GM12891 (cell line): ENCODE measurements around the gene IL1RL2.

Experiments used
- DNase-seq: peaks from one replicate; pipeline ENCODE4 v3.0.0; 2011; ENCODE audit warnings: low spot score; ENCODE audit not compliant: insufficient read length
- FAIRE-seq: peaks from 2 replicates; lab custom pipeline; 2011; peaks lifted over from hg19 to GRCh38; lab: Jason Lieb, UNC
- PAX5 ChIP-seq: IDR thresholded peaks from 2 replicates; pipeline ENCODE4 v1.6.1; 2011; ENCODE audit warnings: low read length, moderate library complexity, mild to moderate bottlenecking; ENCODE audit not compliant: insufficient read depth, severe bottlenecking
- POLR2A ChIP-seq: IDR thresholded peaks from 2 replicates; pipeline ENCODE4 v1.6.1; 2011; ENCODE audit warnings: low read depth, low read length, control low read depth
- POLR2AphosphoS5 ChIP-seq: IDR thresholded peaks from 2 replicates; pipeline ENCODE4 v1.6.1; 2011; ENCODE audit warnings: low read depth, low read length, control low read depth
- POU2F2 ChIP-seq: IDR thresholded peaks from 2 replicates; pipeline ENCODE4 v1.6.1; 2011; ENCODE audit warnings: low read depth, mild to moderate bottlenecking, control low read depth, low read length, moderate library complexity
- SPI1 ChIP-seq: IDR thresholded peaks from 2 replicates; pipeline ENCODE4 v1.6.1; 2011; ENCODE audit warnings: low read depth, low read length, control low read depth
- TAF1 ChIP-seq: IDR thresholded peaks from 2 replicates; pipeline ENCODE4 v1.6.1; 2011; ENCODE audit warnings: low read depth, low read length, control low read depth

Gene IL1RL2

DNA sequence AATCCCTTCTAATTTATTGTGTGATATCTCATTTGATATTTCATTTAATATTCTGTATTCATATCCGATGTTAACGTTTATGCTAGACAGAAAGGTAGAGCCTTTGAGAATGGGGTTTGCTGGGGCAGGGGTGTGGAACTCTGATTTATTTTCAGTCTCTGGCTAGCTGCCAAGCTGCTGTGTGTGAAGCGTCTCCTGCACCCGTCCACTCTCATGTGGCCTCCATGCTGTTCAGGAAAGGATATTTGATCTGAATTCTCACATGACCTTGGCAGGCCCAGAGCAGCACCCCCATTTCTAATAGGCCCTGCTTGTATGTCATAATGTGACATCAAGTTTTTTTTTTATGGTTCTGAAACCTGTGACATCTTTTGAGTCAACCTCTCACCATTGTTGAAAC lies 42.7 kb upstream of the IL1RL2 start:
- no peak for DNase-seq
- no peak for TF ChIP-seq SPI1
- TF ChIP-seq TAF1: no peak
- no peak for TF ChIP-seq PAX5
- no peak for TF ChIP-seq POLR2A
- TF ChIP-seq POU2F2: no peak
- TF ChIP-seq POLR2AphosphoS5: no peak
- no peak for FAIRE-seq

GRCh38 chr2:102145107-102145506 lies 41.7 kb upstream of the IL1RL2 start:
- DNase-seq (no peak), FAIRE-seq (no peak)
- TF ChIP-seq POU2F2 (no peak), PAX5 (no peak), POLR2AphosphoS5 (no peak), TAF1 (no peak), POLR2A (no peak), SPI1 (no peak)

- FAIRE-seq (no peak), DNase-seq (no peak)
- TF ChIP-seq SPI1 (no peak), PAX5 (no peak), TAF1 (no peak), POLR2A (no peak), POLR2AphosphoS5 (no peak), POU2F2 (no peak)
Measured at GRCh38 chr2:102145934-102146333, 40.9 kb upstream of the IL1RL2 start.

GRCh38 chr2:102147935-102148334 lies 38.9 kb upstream of the IL1RL2 start:
- FAIRE-seq (no peak), DNase-seq (no peak)
- TF ChIP-seq POU2F2 (no peak), POLR2A (no peak), TAF1 (no peak), POLR2AphosphoS5 (no peak), PAX5 (no peak), SPI1 (no peak)

DNA sequence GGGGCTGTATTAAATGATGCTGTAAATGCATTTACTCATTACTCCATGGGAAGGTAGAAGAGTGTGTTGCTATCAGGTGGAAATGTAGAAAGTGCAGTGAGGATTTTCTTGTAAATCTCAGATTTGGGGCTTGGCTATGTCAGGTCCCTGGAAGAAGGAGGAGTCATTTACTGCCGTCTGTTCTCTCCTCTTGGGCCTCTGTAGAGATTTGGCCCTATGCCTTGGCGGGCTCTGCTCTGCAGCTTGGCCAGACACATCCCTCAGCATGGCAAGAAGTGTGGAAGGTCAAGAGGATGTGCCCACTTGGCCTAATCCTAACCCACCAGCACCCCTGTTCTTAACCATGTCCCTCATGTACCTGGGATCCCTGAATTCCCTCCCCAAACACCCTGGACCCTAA lies 37.6 kb upstream of the IL1RL2 start:
- TF ChIP-seq SPI1: no peak
- TF ChIP-seq POLR2AphosphoS5: no peak
- no peak for TF ChIP-seq POU2F2
- TF ChIP-seq POLR2A: no peak
- TF ChIP-seq PAX5: no peak
- no peak for TF ChIP-seq TAF1
- DNase-seq (no peak), FAIRE-seq (no peak)

DNA sequence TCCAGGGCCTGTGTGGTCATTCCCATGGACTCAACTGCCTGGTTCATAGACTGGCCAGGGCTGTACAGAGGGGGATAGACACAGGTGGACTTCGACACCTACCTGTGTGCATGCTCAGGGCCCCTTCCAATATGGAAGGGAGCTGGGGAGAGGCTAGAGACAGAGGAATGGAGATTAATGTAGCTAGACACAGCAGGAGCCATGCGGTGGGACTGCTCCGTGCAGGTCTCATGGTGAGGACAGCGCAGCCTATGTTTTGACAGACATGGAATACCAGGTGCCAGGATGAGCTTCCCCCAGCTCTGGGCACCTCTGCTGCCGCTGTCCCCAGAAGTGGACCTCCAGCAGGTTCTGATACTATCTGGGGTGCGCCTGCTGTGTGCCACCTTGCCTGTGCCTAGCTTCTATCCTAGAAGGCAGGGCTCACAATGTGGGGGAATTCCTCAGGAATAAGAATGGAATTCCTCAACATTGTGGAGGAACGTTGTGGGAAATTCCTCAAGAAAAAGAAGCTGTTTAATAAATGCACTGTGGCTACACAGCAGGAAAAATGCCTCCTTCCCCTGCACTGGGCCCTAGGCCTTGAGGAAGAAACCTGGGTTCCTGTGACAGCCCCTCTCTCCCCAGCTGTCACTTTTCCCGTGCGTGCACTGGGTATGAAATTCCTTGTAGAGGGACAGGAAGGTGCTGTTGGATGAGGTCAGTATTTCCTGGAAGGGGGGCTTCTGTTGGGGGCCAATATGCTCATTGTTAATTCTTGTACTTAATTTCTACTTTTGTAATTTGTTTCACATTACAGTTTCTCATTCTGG lies 37.0 kb upstream of the IL1RL2 start:
- TF ChIP-seq POLR2A (no peak), PAX5 (no peak), TAF1 (no peak), SPI1 (no peak), POLR2AphosphoS5 (no peak), POU2F2 (no peak)
- DNase-seq (no peak), FAIRE-seq (no peak)

DNA sequence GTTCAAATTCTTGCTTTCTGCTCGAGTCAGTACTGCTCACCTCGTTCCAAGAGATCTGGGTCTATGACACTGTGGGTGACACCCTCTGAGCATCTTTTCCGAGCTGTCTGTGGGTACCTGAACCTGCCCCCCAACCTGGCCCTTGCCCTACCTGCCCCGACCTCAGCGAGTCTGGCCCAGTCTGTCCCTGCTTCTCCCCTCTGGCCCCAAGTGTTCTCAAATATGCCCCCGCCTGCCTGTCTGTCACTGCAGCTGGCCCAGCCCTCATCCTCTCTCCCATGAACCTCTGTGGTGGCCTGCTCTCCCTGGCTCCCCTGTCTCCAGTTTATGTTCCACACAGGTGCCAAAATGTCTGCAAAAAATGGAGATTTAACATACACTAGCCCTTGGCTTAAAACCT lies 32.5 kb upstream of the IL1RL2 start:
- DNase-seq: no peak
- TF ChIP-seq PAX5 (no peak), POLR2A (no peak), SPI1 (no peak), POLR2AphosphoS5 (no peak), TAF1 (no peak), POU2F2 (no peak)
- no peak for FAIRE-seq

DNA sequence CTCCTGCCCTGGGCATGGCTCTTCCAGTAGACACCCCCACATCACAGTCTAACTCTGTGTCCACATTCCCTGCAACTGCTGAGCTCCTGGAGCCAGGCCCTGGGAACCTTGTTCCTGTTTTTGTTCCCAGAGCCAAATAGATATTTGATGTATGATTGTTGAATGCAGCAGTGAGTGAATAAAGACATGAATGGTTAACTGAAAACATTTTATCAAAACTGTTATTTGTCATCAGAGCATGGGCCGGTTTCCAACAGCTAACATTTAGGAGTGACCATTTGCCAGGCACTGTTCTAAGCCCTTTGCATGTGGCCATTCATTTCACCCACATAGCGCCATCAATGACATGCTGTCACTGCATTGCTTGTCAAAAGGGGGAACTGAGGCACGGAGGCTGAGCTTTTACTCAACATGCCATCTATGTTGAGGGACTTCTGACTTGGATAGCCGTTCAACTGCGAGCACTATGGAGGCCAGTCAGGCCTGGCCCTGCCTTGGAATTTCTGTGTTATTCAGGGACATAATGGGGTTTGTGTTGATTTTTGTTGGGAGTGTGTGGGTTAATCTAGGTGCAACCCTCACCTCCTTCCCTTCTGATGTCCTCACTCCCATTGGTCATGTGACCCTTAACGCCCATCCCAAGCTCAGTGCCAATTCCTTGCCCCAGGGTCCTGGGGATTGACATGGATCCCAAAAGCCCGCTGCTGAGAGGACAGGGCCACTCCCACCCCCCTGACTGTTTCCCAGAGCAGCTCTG lies 31.7 kb upstream of the IL1RL2 start:
- FAIRE-seq (no peak), DNase-seq (no peak)
- TF ChIP-seq POLR2AphosphoS5: no peak
- TF ChIP-seq TAF1: no peak
- TF ChIP-seq PAX5: no peak
- TF ChIP-seq POLR2A: no peak
- no peak for TF ChIP-seq SPI1
- no peak for TF ChIP-seq POU2F2

- DNase-seq (no peak), FAIRE-seq (no peak)
- no peak for TF ChIP-seq POLR2A
- no peak for TF ChIP-seq TAF1
- no peak for TF ChIP-seq POLR2AphosphoS5
- no peak for TF ChIP-seq SPI1
- no peak for TF ChIP-seq POU2F2
- no peak for TF ChIP-seq PAX5
Measured at GRCh38 chr2:102155703-102156515, 30.9 kb upstream of the IL1RL2 start.
